D721Med (cell line): ENCODE data around the gene DCAF4.
"Not testable (repeated sequence)": the region's sequence is repeated elsewhere in the genome, so short reads cannot be mapped to it uniquely, and the experiment has no call there.

Source experiments
- DNase-seq: peaks from one replicate; pipeline ENCODE4 v3.0.0; 2011; ENCODE audit warnings: low spot score; ENCODE audit not compliant: insufficient read length
- FAIRE-seq: peaks from 2 replicates; lab custom pipeline; 2011; peaks lifted over from hg19 to GRCh38; lab: Jason Lieb, UNC
- TF ChIP-seq, protein P1 (sequence below): IDR thresholded peaks from 2 replicates; pipeline ENCODE4 v1.5.1; 2012; ENCODE audit warnings: mild to moderate bottlenecking, control low read depth; ENCODE audit not compliant: insufficient read depth; ENCODE audit errors: missing control alignments

The DCAF4 gene

DNA sequence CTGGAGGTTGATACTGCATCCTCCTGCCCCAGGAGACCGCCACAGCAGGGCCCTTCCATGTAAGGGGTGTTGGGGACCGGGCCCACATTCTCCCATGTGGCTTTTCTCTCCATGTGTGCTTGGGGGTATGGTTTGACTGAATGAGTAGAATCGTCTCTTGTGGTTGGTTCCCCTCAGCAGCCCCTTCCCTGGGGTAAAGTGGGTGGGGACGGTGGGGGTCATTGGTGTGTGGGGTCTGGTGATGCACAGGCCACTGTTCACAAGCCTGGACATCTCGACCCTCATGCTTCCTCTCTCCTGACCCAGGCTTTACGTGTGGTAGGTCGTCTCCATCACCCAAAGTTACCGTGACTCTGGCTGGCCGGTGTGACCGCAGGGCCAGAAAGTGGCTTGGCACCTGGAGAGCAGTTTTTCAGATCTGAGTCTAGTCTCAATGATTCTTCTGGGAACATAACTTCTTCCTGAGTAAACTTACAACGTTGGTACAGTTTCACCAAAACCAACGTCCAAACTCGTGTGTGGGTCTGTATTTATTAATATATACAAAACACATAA, 17.7 kb downstream of the DCAF4 start:
- FAIRE-seq: no peak
- DNase-seq: no peak
- TF ChIP-seq, protein P1, sequence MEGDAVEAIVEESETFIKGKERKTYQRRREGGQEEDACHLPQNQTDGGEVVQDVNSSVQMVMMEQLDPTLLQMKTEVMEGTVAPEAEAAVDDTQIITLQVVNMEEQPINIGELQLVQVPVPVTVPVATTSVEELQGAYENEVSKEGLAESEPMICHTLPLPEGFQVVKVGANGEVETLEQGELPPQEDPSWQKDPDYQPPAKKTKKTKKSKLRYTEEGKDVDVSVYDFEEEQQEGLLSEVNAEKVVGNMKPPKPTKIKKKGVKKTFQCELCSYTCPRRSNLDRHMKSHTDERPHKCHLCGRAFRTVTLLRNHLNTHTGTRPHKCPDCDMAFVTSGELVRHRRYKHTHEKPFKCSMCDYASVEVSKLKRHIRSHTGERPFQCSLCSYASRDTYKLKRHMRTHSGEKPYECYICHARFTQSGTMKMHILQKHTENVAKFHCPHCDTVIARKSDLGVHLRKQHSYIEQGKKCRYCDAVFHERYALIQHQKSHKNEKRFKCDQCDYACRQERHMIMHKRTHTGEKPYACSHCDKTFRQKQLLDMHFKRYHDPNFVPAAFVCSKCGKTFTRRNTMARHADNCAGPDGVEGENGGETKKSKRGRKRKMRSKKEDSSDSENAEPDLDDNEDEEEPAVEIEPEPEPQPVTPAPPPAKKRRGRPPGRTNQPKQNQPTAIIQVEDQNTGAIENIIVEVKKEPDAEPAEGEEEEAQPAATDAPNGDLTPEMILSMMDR: no peak

DNA sequence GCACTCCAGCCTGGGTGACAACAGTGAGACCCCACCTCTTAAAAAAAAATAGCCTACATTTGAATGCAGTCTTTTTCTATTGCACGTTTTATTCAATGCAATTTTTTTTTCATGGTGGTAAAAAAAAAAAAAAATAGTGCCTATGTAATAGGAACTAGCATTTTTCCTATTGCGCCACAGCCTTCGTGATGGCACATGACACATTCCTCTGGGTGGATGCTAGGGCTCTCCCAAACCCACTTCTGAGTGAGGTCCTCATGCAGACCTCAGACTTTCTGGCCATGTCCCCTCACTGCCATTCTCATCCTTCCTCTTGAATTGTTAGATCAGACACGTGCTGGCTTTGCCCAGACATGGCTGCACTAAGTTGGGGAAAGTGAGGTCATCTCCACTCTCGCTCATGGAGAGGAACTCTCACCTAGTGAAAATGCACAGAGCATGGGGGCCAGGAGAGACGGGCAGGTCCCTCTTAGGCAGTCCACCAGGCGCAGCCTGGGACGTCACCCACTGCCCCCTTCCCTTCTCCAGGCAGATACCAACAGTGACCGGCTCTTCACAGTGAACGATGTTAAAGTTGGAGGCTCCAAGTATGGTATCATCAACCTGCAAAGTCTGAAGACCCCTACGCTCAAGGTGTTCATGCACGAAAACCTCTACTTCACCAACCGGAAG, 19.2 kb downstream of the DCAF4 start:
- TF ChIP-seq, protein P1: no peak
- FAIRE-seq: no peak
- DNase-seq: no peak

DNA sequence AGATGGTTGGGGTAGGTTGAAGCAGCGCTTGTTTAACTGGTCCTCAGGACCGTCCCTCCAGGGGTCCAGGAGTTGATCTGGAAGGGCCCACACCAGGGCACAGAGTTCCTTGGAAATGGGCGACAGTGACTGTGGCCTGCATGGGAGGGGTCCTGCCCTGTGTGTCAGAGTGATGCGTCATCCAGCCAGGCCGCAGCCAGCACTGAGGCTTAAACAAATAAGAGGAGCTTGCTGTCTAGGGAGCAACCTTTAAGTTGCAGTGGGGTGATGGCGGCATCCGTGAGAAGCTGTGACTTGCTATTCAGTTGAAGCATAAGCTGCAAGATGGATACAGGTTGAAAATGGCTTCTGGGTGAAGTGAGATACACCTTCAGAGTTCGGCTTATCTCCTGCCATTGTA, 20.2 kb downstream of the DCAF4 start:
- TF ChIP-seq, protein P1: no peak
- DNase-seq (no peak), FAIRE-seq (no peak)

DNA sequence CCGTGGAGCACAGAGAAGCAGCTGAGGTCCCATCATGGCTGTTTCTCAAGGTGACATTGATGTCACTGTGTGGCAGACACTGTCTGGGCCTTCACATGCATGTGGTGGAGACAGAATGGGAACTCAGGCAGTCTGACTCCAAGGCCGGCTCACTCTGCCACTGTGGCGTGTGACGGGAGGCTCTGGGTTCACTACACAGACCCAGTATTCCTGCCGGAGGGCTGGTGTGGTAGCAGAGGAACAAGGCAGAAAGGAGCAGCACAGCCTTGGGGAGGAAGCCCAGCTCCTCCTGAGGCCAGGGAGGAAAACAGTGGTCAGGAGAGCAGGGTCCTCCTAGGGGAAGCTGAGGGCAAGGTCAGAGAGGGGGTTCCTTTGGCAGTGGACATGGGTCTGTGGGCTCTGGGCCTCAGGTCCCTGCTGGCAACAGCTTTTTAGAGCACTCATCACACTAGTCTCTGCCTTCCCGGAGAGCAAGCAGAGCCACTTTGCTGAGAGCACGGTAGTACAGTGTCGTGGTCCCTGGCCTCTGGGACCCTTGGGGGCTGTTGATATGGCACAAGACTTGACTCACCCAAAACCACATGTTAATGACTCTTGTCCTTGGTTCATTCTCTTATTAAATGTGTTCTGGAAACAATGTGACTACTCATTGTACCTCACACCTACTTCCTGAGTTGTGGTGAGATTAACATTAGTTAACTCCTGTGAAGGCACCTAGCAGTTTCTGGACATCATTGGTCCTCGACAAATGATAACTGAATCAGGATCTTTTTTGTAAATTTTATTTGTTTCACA, 21.3 kb downstream of the DCAF4 start:
- TF ChIP-seq, protein P1: no peak
- DNase-seq (no peak), FAIRE-seq (no peak)

DNA sequence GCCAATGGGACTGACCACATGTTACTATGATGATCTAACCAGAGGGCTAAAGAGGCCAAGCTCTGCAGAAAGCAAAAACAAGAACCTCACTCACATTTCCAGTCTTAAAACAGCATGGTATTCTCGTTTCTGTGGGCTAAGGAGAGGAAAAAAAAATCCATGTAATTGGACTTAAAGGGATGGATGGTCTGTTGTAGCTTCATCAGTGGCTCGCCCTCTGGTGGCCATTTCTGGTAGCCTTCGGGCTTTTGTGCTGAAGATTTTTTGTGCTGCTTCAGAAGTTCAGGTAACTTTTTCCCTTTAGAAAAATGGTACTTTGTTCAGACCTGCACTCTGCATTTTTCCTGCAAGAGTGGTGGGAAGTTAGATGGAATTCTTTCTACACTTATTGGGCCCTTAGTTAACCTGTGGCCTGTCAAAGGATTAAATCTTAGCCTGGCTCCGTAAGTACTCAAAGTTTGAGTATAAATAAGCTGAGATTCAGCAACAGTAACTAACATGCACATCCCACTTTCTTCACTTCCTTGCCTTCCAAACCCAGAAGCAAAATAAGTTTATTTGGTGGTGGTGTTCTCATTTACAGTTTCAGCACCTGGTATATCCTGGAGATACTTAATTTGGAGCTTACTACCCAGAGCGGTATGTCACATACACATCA, 22.3 kb downstream of the DCAF4 start:
- TF ChIP-seq, protein P1: peak; percentile 90
- DNase-seq (peak; percentile 50), FAIRE-seq (peak; percentile 94)

DNA sequence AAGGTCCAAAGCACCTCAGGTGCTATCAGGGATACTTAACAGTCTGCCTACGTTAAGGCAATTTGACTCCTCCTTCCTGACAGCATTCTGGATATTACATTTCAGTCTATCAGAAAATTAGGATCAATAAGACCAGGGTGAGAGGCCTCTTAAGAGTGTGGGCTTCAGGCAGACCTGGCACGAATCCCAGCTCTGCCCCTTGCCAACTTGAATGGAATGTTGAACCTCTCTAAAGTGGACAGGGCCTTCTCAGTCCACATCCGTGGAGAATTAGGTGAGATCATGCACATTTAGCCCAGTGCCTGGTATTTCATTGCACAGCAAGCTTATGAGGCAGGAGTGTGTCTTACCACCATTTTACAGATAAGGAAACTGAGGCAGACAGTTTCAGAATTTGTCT, 25.9 kb downstream of the DCAF4 start:
- DNase-seq: no peak
- FAIRE-seq: no peak
- TF ChIP-seq, protein P1: no peak

DNA sequence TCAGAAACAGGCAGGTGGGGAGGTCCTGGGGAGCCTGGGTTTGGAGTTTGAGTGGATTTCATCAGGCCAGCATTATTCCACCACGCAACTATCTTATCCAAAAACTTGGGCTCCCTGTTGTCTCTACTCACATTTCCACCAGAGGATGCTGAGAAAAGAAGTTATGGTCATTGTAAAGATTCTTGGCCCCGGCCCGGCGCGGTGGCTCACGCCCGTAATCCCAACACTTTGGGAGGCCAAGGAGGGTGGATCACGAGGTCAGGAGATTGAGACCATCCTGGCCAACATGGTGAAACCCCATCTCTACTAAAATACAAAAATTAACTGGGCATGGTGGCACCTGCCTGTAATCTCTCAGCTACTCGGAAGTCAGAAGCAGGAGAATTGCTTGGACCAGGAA, 30.5 kb downstream of the DCAF4 start:
- not testable (repeated sequence) for FAIRE-seq

More for the DNA sequence above, 30.5 kb downstream of the DCAF4 start:
- DNase-seq: not testable (repeated sequence)
